Measurements from ENCODE around the gene YPEL1. TPM values are rescaled to one million over a fixed set of nuclear protein-coding genes. Genes with fewer than 3 reads are reported as not detected.
A peak's percentile ranks its signal among the peaks of the same experiment; 100 is the strongest.

Gene YPEL1
- total and polyA plus RNA-seq, 4 donors, result 1.6 to 15.1 (median 3.5) TPM

- Histone ChIP-seq H3K4me3 (no peak overlapping the region), H3K4me1 (ENCODE audit: control insufficient read depth in 5 of 5, insufficient read depth in 5 of 5, low read length in 5 of 5) (peaks cover 0 to 8% (median 4%) of the 10 kb centered on the region in 5 donors), H3K36me3 (ENCODE audit: control insufficient read depth in 4 of 4, insufficient read depth in 4 of 4, low read length in 4 of 4) (peaks cover 0 to 3% (median 1%) of the 10 kb centered on the region in 4 donors), H3K9ac (ENCODE audit: insufficient read depth in 1 of 2, low read length in 2 of 2) (peak overlapping the region in 1 of 2 donors; percentile 55), H3K27ac (ENCODE audit: low read depth in 1 of 2, low read length in 1 of 2) (no peak overlapping the region), H3K9me3 (ENCODE audit: control insufficient read depth in 4 of 4, insufficient read depth in 3 of 4, low read length in 3 of 4) (no peaks in the 10 kb centered on the region), H3K27me3 (ENCODE audit: control insufficient read depth in 3 of 3, insufficient read depth in 3 of 3, low read length in 2 of 3) (no peaks in the 10 kb centered on the region)
- DNase-seq (no peak), ATAC-seq (ENCODE audit: insufficient read depth, low FRiP score) (no peak)
- WGBS, 2 donors, result 90 to 94% methylated on average over 32 of the region's 32 CpGs
- no peak for TF ChIP-seq CTCF (IDR thresholded peaks at IDR 0.05; ENCODE audit: control extremely low read depth, extremely low read depth)
Observed at GRCh38 chr22:21714059-21714770, 21.4 kb downstream of the YPEL1 start.

GRCh38 chr22:21713428-21714058 lies 22.1 kb downstream of the YPEL1 start:
- 74 to 78% methylated on average over 9 of the region's 9 CpGs for WGBS, 2 donors
- TF ChIP-seq CTCF (IDR thresholded peaks at IDR 0.05; ENCODE audit: control extremely low read depth, extremely low read depth), result no peak
- no peak overlapping the region for H3K4me3 ChIP-seq
- no peaks in the 10 kb centered on the region for H3K27me3 ChIP-seq (ENCODE audit: control insufficient read depth in 3 of 3, insufficient read depth in 3 of 3, low read length in 2 of 3)
- H3K9me3 ChIP-seq (ENCODE audit: control insufficient read depth in 4 of 4, insufficient read depth in 3 of 4, low read length in 3 of 4), result no peaks in the 10 kb centered on the region
- DNase-seq (no peak), ATAC-seq (ENCODE audit: insufficient read depth, low FRiP score) (no peak)
- H3K4me1 ChIP-seq (ENCODE audit: control insufficient read depth in 5 of 5, insufficient read depth in 5 of 5, low read length in 5 of 5), result peaks cover 0 to 8% (median 4%) of the 10 kb centered on the region in 5 donors
- H3K9ac ChIP-seq (ENCODE audit: insufficient read depth in 1 of 2, low read length in 2 of 2), result no peak overlapping the region
- no peak overlapping the region for H3K27ac ChIP-seq (ENCODE audit: low read depth in 1 of 2, low read length in 1 of 2)
- H3K36me3 ChIP-seq (ENCODE audit: control insufficient read depth in 4 of 4, insufficient read depth in 4 of 4, low read length in 4 of 4), result peaks cover 0 to 3% (median 1%) of the 10 kb centered on the region in 4 donors

- peak; percentile 79 for TF ChIP-seq CTCF (IDR thresholded peaks at IDR 0.05; ENCODE audit: control extremely low read depth, extremely low read depth)
- Histone ChIP-seq H3K4me1 (ENCODE audit: control insufficient read depth in 5 of 5, insufficient read depth in 5 of 5, low read length in 5 of 5) (peaks cover 0 to 8% (median 4%) of the 10 kb centered on the region in 5 donors), H3K36me3 (ENCODE audit: control insufficient read depth in 4 of 4, insufficient read depth in 4 of 4, low read length in 4 of 4) (peaks cover 0 to 3% (median 1%) of the 10 kb centered on the region in 4 donors), H3K9ac (ENCODE audit: insufficient read depth in 1 of 2, low read length in 2 of 2) (no peak overlapping the region), H3K9me3 (ENCODE audit: control insufficient read depth in 4 of 4, insufficient read depth in 3 of 4, low read length in 3 of 4) (no peaks in the 10 kb centered on the region), H3K4me3 (no peak overlapping the region), H3K27ac (ENCODE audit: low read depth in 1 of 2, low read length in 1 of 2) (no peak overlapping the region), H3K27me3 (ENCODE audit: control insufficient read depth in 3 of 3, insufficient read depth in 3 of 3, low read length in 2 of 3) (no peaks in the 10 kb centered on the region)
- WGBS, 2 donors, result 21 to 34% methylated on average over 14 of the region's 14 CpGs
- DNase-seq (peak; percentile 83 to 91 (median 90)), ATAC-seq (ENCODE audit: insufficient read depth, low FRiP score) (peak; percentile 82)
Observed at GRCh38 chr22:21712751-21713427, 22.7 kb downstream of the YPEL1 start.

Measured in lung (tissue), 12 donors.